ENCODE results near the gene LIMS2.

DNA sequence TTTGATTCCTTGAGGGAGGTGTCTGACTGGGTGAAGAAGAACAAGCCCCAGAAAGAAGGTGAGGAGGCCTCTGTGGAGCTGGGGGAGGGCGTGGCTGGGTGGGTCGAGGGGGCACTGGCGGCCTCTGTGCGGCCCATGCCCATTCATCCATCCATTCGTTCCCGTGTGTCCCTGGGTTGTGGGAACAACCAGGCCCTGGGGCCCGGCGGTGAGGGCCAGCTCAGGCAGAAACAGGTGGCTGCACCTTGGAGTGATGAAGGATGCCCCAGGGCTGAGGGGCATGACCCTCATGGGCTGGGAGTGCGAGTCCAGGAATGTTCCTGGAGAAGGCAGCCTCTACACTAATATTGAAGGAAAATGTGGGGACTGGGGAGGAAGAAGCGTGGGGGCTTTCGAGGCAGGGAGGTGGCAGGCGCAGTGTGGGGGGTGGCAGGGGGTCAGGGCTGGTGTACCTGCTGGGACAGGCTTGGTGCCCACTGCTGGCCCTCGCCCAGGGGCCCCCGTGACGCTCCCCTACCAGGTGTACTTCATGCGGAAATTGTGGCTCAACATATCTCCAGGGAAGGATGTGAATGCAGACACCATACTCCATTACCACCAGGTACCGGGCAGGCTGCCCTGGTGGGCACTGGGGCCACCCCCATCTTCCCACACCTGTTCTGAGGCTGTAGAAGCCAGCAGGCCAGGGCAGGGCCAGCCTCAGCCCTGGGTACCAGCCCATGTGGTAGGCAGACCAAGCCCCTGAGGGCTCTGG lies 40.5 kb downstream of the LIMS2 start:
- TF ChIP-seq BACH2 (CRISPR knock-in tag; IDR thresholded peaks at IDR 0.05; ENCODE audit: borderline replicate concordance) (no peak), RARB (CRISPR knock-in tag; IDR thresholded peaks at IDR 0.05) (no peak), SNAI2 (CRISPR knock-in tag; IDR thresholded peaks at IDR 0.05) (no peak)
